GM12801 (cell line): Measurements from ENCODE around the gene DPEP1.

Experiments
- TF ChIP-seq, protein P1 (sequence below): IDR thresholded peaks from one replicate; pipeline ENCODE4 v1.5.1; 2011; ENCODE audit warnings: control low read depth; ENCODE audit not compliant: insufficient read length; ENCODE audit errors: extremely low read depth

Gene DPEP1

GRCh38 chr16:89598199-89598598 lies 15.2 kb upstream of the DPEP1 start:
- TF ChIP-seq, protein P1, sequence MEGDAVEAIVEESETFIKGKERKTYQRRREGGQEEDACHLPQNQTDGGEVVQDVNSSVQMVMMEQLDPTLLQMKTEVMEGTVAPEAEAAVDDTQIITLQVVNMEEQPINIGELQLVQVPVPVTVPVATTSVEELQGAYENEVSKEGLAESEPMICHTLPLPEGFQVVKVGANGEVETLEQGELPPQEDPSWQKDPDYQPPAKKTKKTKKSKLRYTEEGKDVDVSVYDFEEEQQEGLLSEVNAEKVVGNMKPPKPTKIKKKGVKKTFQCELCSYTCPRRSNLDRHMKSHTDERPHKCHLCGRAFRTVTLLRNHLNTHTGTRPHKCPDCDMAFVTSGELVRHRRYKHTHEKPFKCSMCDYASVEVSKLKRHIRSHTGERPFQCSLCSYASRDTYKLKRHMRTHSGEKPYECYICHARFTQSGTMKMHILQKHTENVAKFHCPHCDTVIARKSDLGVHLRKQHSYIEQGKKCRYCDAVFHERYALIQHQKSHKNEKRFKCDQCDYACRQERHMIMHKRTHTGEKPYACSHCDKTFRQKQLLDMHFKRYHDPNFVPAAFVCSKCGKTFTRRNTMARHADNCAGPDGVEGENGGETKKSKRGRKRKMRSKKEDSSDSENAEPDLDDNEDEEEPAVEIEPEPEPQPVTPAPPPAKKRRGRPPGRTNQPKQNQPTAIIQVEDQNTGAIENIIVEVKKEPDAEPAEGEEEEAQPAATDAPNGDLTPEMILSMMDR, result no peak

DNA sequence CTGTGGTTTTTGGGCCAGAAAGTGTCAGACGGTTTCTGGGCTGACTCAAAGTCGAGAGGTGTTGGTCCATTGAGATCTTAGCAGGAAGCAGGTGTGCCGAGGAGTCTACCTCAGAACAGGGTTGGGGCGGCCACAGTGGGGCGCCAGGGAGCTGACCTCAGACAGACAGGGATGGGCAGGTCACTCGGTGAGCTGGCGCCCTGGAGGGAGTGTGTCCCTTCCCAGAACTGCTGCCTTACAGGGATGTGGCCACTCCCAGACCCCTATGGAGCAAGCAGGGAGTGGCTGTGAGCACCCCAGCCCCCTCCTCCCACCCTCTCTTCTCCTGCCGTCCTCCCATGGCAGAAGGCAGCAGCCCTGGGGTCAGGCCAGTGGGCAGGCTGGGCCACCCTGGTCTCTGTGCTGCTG lies 14.0 kb upstream of the DPEP1 start:
- TF ChIP-seq, protein P1, result no peak

DNA sequence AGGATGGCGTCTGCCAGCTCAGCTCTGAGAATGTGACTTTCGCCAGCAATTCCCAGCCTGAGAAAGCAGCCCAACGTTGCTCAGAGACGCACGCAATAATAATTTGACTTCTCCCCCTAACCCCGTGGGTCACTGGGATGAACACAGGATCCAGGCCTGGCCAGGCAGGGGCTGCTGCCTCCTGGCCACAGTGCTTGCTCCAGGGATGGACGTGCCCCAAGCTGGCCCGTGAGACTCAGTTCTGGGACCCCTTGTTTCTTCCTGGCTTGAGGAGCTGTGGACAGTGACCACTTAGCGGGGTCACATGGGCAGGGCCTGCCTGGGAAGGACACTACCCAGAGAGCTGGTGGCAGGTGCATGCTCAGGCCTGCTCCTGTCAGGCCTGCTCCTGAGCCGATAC lies 13.5 kb upstream of the DPEP1 start:
- TF ChIP-seq, protein P1, result no peak

DNA sequence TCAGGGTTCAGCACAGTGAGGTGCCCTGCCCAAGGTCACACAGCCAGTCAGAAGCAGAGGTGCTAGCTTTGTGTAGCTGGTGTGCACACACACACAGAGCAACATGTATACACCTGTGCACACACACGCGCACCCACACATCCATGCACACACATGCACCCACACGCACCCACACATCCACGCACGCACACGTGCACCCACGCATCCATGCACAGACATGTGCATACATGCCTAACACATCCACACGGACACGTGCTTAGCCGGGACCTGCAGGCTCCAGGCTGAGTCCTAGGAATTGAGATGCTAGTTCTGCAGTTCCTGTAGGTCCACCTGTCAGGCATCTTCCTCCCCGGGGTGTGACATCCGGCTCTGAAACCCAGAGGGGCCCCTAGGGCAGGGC lies 13.0 kb upstream of the DPEP1 start:
- TF ChIP-seq, protein P1, result no peak

- TF ChIP-seq, protein P1, result no peak
Observed at GRCh38 chr16:89600956-89601355, 12.5 kb upstream of the DPEP1 start.

DNA sequence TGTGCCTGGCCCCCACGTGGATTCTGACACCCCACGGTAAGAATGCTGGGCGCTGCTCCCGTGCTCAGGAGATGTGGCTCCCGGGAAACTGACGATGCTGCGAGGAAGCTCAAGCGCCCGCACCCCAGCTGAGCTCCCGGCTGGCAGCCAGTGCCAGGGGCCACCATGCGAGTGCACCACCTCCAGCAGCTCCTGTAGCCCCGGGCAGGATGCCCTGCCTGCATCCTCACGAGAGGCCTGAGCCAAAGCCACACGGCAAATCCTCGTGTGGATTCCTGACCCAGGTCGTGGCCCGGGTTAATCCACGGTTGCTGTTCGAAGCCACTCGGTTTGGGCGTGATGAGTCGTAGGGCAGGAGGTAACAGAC lies 11.6 kb upstream of the DPEP1 start:
- TF ChIP-seq, protein P1, result no peak

DNA sequence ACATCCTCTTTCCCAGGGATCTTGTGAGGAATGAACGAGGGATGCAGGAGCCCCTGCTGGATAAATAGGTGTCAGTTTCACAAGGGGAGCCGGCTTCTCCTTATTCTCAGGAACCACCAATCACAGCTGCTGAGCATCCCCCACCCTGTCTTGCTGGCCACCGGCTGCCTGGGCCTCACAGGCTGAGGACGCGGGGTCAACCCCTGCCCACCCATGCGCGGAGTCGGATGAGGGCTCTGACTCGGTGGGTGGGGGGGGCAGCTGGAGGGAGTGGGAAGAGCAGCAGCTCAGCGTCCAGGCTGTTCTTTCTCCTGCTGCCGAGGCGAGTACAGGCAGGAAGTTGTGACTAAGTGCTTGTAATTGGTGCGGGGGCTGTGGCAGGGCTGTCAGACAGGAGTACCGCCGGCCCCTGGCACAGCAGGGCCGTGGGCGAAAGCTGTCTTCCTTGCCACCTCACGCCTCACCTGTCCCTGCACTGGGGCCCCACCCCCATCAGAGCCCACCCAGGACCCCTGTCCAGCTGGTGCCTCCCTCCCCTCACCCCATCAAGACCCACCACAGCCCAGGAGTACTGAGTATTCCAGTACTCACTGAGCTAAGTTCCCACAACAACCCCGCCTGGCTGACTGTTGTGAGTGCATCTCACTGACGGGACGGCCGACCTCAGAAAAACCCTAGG lies 11.0 kb upstream of the DPEP1 start:
- TF ChIP-seq, protein P1, result no peak
